ENCODE data around the gene IL1RAPL2. TPM values are rescaled to one million over a fixed set of nuclear protein-coding genes. Genes with fewer than 3 reads are reported as not detected.
"Not testable (repeated sequence)": the region's sequence is repeated elsewhere in the genome, so short reads cannot be mapped to it uniquely, and the experiment has no call there.

IL1RAPL2 gene
- total RNA-seq, 2 experiments from 2014 or later = not detected

GRCh38 chrX:105211066-105211575 lies 645.1 kb downstream of the IL1RAPL2 start:
- POLR2A ChIA-PET = no interaction called here

GRCh38 chrX:105219454-105220401 lies 653.7 kb downstream of the IL1RAPL2 start:
- Mint-ChIP-seq H3K27ac (no peak overlapping the region), H3K4me3 (no peak overlapping the region), H3K36me3 (ENCODE audit: low read depth) (no peaks in the 10 kb centered on the region), H3K4me1 (no peaks in the 10 kb centered on the region), H3K9me3 (no peaks in the 10 kb centered on the region), H3K27me3 (no peaks in the 10 kb centered on the region)
- POLR2A ChIA-PET = no interaction called here
- CTCF ChIA-PET = no interaction called here
- no peak for DNase-seq

More at GRCh38 chrX:105211066-105211575, 645.1 kb downstream of the IL1RAPL2 start:
- Mint-ChIP-seq H3K27ac (no peak overlapping the region), H3K27me3 (no peaks in the 10 kb centered on the region), H3K9me3 (no peaks in the 10 kb centered on the region), H3K36me3 (ENCODE audit: low read depth) (no peaks in the 10 kb centered on the region), H3K4me1 (no peaks in the 10 kb centered on the region), H3K4me3 (no peak overlapping the region)
- no peak for DNase-seq
- CTCF ChIA-PET = no interaction called here

GRCh38 chrX:105220636-105221035 lies 654.6 kb downstream of the IL1RAPL2 start, which contains the start of gene TEX13A:
Gene TEX13A (minus strand): TSS chrX:105220694. CDS start chrX:105220397, 297 bp downstream.
- H3K27ac Mint-ChIP-seq = no peak within 1 kb of the TSS
- H3K27me3 Mint-ChIP-seq = no peaks in the 10 kb centered on the region
- ChIA-PET CTCF (no interaction called here), POLR2A (no interaction called here)
- no peaks in the 10 kb centered on the region for H3K4me1 Mint-ChIP-seq
- no peaks in the 10 kb centered on the region for H3K36me3 Mint-ChIP-seq (ENCODE audit: low read depth)
- DNase-seq = no peak
- no peak within 1 kb of the TSS for H3K4me3 Mint-ChIP-seq
- no peaks in the 10 kb centered on the region for H3K9me3 Mint-ChIP-seq

GRCh38 chrX:105221374-105221773 lies 655.4 kb downstream of the IL1RAPL2 start:
- no peaks in the 10 kb centered on the region for H3K4me1 Mint-ChIP-seq
- H3K36me3 Mint-ChIP-seq (ENCODE audit: low read depth) = no peaks in the 10 kb centered on the region
- no peak for DNase-seq
- no peaks in the 10 kb centered on the region for H3K27me3 Mint-ChIP-seq
- ChIA-PET POLR2A (no interaction called here), CTCF (no interaction called here)
- no peaks in the 10 kb centered on the region for H3K9me3 Mint-ChIP-seq
- no peak overlapping the region for H3K4me3 Mint-ChIP-seq
- H3K27ac Mint-ChIP-seq = no peak overlapping the region

- Mint-ChIP-seq H3K27me3 (no peaks in the 10 kb centered on the region), H3K36me3 (ENCODE audit: low read depth) (no peaks in the 10 kb centered on the region), H3K4me3 (no peak overlapping the region), H3K9me3 (no peaks in the 10 kb centered on the region), H3K27ac (no peak overlapping the region), H3K4me1 (no peaks in the 10 kb centered on the region)
- no peak for DNase-seq
- POLR2A ChIA-PET = no interaction called here
- CTCF ChIA-PET = no interaction called here
These were observed 660.5 kb downstream of the IL1RAPL2 start for GRCh38 chrX:105226499-105226898.

- POLR2A ChIA-PET = no interaction called here
- Mint-ChIP-seq H3K27ac (no peak overlapping the region), H3K4me1 (no peaks in the 10 kb centered on the region), H3K36me3 (ENCODE audit: low read depth) (no peaks in the 10 kb centered on the region), H3K9me3 (no peaks in the 10 kb centered on the region), H3K27me3 (no peaks in the 10 kb centered on the region), H3K4me3 (no peak overlapping the region)
- DNase-seq = no peak
- CTCF ChIA-PET = no interaction called here
These were observed 662.6 kb downstream of the IL1RAPL2 start for GRCh38 chrX:105228602-105229001.

GRCh38 chrX:105229146-105229545 lies 663.1 kb downstream of the IL1RAPL2 start:
- Mint-ChIP-seq H3K4me1 (no peaks in the 10 kb centered on the region), H3K9me3 (no peaks in the 10 kb centered on the region), H3K36me3 (ENCODE audit: low read depth) (no peaks in the 10 kb centered on the region), H3K27me3 (no peaks in the 10 kb centered on the region), H3K27ac (no peak overlapping the region), H3K4me3 (no peak overlapping the region)
- ChIA-PET CTCF (no interaction called here), POLR2A (no interaction called here)
- DNase-seq = no peak

- H3K27me3 Mint-ChIP-seq; H3K36me3 Mint-ChIP-seq (ENCODE audit: low read depth); H3K4me1 Mint-ChIP-seq; H3K9me3 Mint-ChIP-seq; CTCF ChIA-PET; DNase-seq; H3K4me3 Mint-ChIP-seq; POLR2A ChIA-PET; H3K27ac Mint-ChIP-seq: not testable (repeated sequence)
These were observed 671.4 kb downstream of the IL1RAPL2 start for GRCh38 chrX:105237407-105237806.

- CTCF ChIA-PET = no interaction called here
- H3K4me1 Mint-ChIP-seq = no peaks in the 10 kb centered on the region
- no peak overlapping the region for H3K4me3 Mint-ChIP-seq
- H3K27ac Mint-ChIP-seq = no peak overlapping the region
- no peak for DNase-seq
- H3K27me3 Mint-ChIP-seq = no peaks in the 10 kb centered on the region
- POLR2A ChIA-PET = no interaction called here
- no peaks in the 10 kb centered on the region for H3K9me3 Mint-ChIP-seq
- no peaks in the 10 kb centered on the region for H3K36me3 Mint-ChIP-seq (ENCODE audit: low read depth)
These were observed 675.1 kb downstream of the IL1RAPL2 start for GRCh38 chrX:105241056-105241455.

- Mint-ChIP-seq H3K27me3 (no peaks in the 10 kb centered on the region), H3K36me3 (ENCODE audit: low read depth) (no peaks in the 10 kb centered on the region), H3K9me3 (no peaks in the 10 kb centered on the region), H3K4me3 (no peak overlapping the region), H3K27ac (no peak overlapping the region), H3K4me1 (no peaks in the 10 kb centered on the region)
- ChIA-PET POLR2A (no interaction called here), CTCF (no interaction called here)
- no peak for DNase-seq
These were observed 694.5 kb downstream of the IL1RAPL2 start for GRCh38 chrX:105260291-105261043.

- DNase-seq = no peak
- no peaks in the 10 kb centered on the region for H3K36me3 Mint-ChIP-seq (ENCODE audit: low read depth)
- H3K27me3 Mint-ChIP-seq = no peaks in the 10 kb centered on the region
- H3K9me3 Mint-ChIP-seq = no peaks in the 10 kb centered on the region
- ChIA-PET CTCF (no interaction called here), POLR2A (no interaction called here)
- no peaks in the 10 kb centered on the region for H3K4me1 Mint-ChIP-seq
- H3K27ac Mint-ChIP-seq = no peak overlapping the region
- no peak overlapping the region for H3K4me3 Mint-ChIP-seq
These were observed 697.2 kb downstream of the IL1RAPL2 start for GRCh38 chrX:105263171-105263570.

GRCh38 chrX:105263801-105264200 lies 697.8 kb downstream of the IL1RAPL2 start:
- no peak overlapping the region for H3K4me3 Mint-ChIP-seq
- ChIA-PET CTCF (no interaction called here), POLR2A (no interaction called here)
- H3K27ac Mint-ChIP-seq = no peak overlapping the region
- H3K27me3 Mint-ChIP-seq = no peaks in the 10 kb centered on the region
- H3K9me3 Mint-ChIP-seq = no peaks in the 10 kb centered on the region
- H3K36me3 Mint-ChIP-seq (ENCODE audit: low read depth) = no peaks in the 10 kb centered on the region
- no peaks in the 10 kb centered on the region for H3K4me1 Mint-ChIP-seq
- no peak for DNase-seq

- ChIA-PET CTCF (no interaction called here), POLR2A (no interaction called here)
- Mint-ChIP-seq H3K27ac (no peak overlapping the region), H3K36me3 (ENCODE audit: low read depth) (no peaks in the 10 kb centered on the region), H3K27me3 (no peaks in the 10 kb centered on the region), H3K4me3 (no peak overlapping the region), H3K9me3 (no peaks in the 10 kb centered on the region), H3K4me1 (no peaks in the 10 kb centered on the region)
- DNase-seq = no peak
These were observed 699.1 kb downstream of the IL1RAPL2 start for GRCh38 chrX:105265093-105265492.
